A549 treated with Hydrocortisone at 1 μM for 4 hours (cell line): ENCODE results near the gene DPY30. TPM values are rescaled to one million over a fixed set of nuclear protein-coding genes. Genes with fewer than 3 reads are reported as not detected.

Experiments
- total RNA-seq: library from RNA; stranded (reverse); fragments of 200-300 nt; extraction: Qiagen RNA extraction; gene quantifications from 5 replicates; pipeline ENCODE4 v1.2.3, GENCODE V29; 2022

Gene DPY30
- 104 to 117 TPM (median 117 TPM) in 5 replicates for total RNA-seq

GRCh38 chr2:32039447-32040219 is at the start of gene DPY30:
Gene DPY30, minus strand, starts transcription at chr2:32039805. Its CDS starts 349 bp downstream, at chr2:32039456.

DNA sequence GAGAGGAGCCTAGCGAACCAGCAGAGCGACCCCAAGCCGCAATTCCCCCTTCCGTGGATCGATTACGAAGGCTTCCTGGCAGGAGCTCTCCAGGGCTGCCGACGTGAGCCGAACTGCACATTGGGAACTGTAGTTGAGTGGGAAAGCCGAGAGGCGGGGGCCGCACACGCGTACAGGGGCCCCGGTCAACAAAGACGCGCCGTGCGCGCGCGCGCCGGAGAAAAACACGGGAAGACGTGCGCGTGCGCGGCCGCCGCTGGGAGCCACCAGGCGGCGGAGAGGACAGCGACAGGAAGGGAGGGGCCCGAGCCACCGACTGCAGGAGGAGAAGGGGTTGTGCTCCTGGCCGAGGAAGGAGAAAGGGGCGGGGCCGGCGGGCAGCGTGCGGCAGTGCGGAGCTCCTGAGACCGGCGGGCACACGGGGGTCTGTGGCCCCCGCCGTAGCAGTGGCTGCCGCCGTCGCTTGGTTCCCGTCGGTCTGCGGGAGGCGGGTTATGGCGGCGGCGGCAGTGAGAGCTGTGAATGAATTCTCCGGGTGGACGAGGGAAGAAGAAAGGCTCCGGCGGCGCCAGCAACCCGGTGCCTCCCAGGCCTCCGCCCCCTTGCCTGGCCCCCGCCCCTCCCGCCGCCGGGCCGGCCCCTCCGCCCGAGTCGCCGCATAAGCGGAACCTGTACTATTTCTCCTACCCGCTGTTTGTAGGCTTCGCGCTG is 23.9 kb upstream of the DPY30 start, which contains the start of gene SPAST:
Gene SPAST (plus strand): TSS at position 247 of the 711 bp plus-strand sequence. CDS start 276 bp downstream, at position 523.

GRCh38 chr2:32010670-32011484 is 28.7 kb downstream of the DPY30 start, which contains the start of gene MEMO1:
Gene MEMO1, minus strand, starts transcription at chr2:32011008. Its CDS starts 761 bp downstream, at chr2:32010247.

Other genes starting within 250 kb of the DPY30 start
- gene MEMO1, start 28.8 kb downstream of the DPY30 start, total RNA-seq, result 72.4 to 87.8 TPM (median 78.4 TPM) in 5 replicates
- 9.5 to 19.5 TPM (median 14.5 TPM) in 5 replicates for gene SPAST, start 23.8 kb upstream of the DPY30 start, total RNA-seq
- 14.8 to 19.9 TPM (median 17.4 TPM) in 5 replicates for gene SLC30A6, start 126.1 kb upstream of the DPY30 start, total RNA-seq
- 0.03 to 0.11 TPM (median 0.10 TPM) in 4 of 5 replicates, not detected in the other for gene NLRC4, start 225.1 kb upstream of the DPY30 start, total RNA-seq
- gene YIPF4, start 238.1 kb upstream of the DPY30 start, total RNA-seq, result 41.9 to 56.4 TPM (median 50.9 TPM) in 5 replicates